Heart right ventricle (tissue), 16 donors: ENCODE measurements around the gene BAG5. TPM values are rescaled to one million over a fixed set of nuclear protein-coding genes. Genes with fewer than 3 reads are reported as not detected.

Experiments used
- ATAC-seq, 8 donors: fragments of 200-7000 bp; cut with Tn5 transposase; one replicate each; pipeline ENCODE4 v1.9.1; 2020; ENCODE audit warnings: mild to moderate bottlenecking in 8 of 8, moderate library complexity in 8 of 8, moderate number of reproducible peaks in 1 of 8
- DNase-seq, 2 donors: peaks; one replicate each; pipeline ENCODE4 v3.0.0-alpha.2; 2020
- H3K27ac ChIP-seq, 10 donors: fragments of 200-600 bp; sonication (generic) in 2 of 10; one replicate each; pipeline versions ENCODE4 v1.5.0 to v1.8.0; 2020 to 2022; ENCODE audit warnings: mild to moderate bottlenecking in 3 of 10
- H3K27me3 ChIP-seq, 7 donors: fragments of 200-600 bp; one replicate each; pipeline ENCODE4 v1.8.0; 2021 to 2022; ENCODE audit warnings: mild to moderate bottlenecking in 2 of 7
- H3K36me3 ChIP-seq, 9 donors: fragments of 200-600 bp; sonication (generic) in 1 of 9; one replicate each; pipeline versions ENCODE4 v1.5.0 to v1.8.0; 2020 to 2022; ENCODE audit warnings: mild to moderate bottlenecking in 2 of 9
- H3K4me1 ChIP-seq, 9 donors: fragments of 200-600 bp; sonication (generic) in 1 of 9; one replicate each; pipeline versions ENCODE4 v1.5.0 to v1.8.0; 2020 to 2022; ENCODE audit warnings: mild to moderate bottlenecking in 4 of 9
- H3K4me3 ChIP-seq, 10 donors: fragments of 200-600 bp; sonication (generic) in 2 of 10; one replicate each; pipeline versions ENCODE4 v1.5.0 to v1.8.0; 2020 to 2022; ENCODE audit warnings: mild to moderate bottlenecking in 7 of 10, moderate library complexity in 2 of 10
- H3K9me3 ChIP-seq, 11 donors: fragments of 200-600 bp in 10 of 11; sonication (generic) in 2 of 11; one replicate each; pipeline versions ENCODE4 v1.5.0 to v1.8.0; 2013 to 2022; ENCODE audit warnings: mild to moderate bottlenecking in 2 of 11, control low read depth in 1 of 11, moderate library complexity in 1 of 11
- WGBS, 2 donors: extraction: QIAGEN DNeasy Blood & Tissue Kit; methylation state at CpG; one replicate each; pipeline ENCODE4 v1.1.7; 2013; ENCODE audit warnings: inconsistent platforms in 1 of 2; 5-methylcytosine and 5-hydroxymethylcytosine counted together
- intact Hi-C, 10 donors: fragments of 100-400 bp; cut with DNase I; formaldehyde crosslinking; loops; one replicate each; pipeline versions ENCODE4 v1.11.1 to v1.14.2; 2022
- polyA plus RNA-seq, 2 donors: library from polyadenylated mRNA; stranded (reverse); fragments of 200-250 nt; gene quantifications; one replicate each; pipeline ENCODE4 v1.2.3, GENCODE V29; 2013
- total RNA-seq, 10 donors: library from RNA; stranded (reverse); fragmentation: NEBNext Ultra II Directional in 3 of 10; extraction: Animal tissue kit (Norgen Biotek cat#: 25700) in 3 of 10; gene quantifications; one replicate each; pipeline versions ENCODE4 v1.2.1 to v1.2.4, GENCODE V29; 2021 to 2023
- TF ChIP-seq, protein P1 (sequence below), 9 donors: fragments of 200-600 bp; sonication (generic) in 2 of 9; IDR thresholded peaks; one replicate each; pipeline versions ENCODE4 v1.5.0 to v1.8.0; 2021 to 2022; ENCODE audit warnings: antibody characterized with exemption in 9 of 9, mild to moderate bottlenecking in 5 of 9, moderate library complexity in 1 of 9
- donor health status: Arrhythmogenic right ventricular cardiomyopathy.
- donor health status: ischemic (EF 13 %, LVEDD 7.1; RV severe dilation, severe dysfunction).
- donor health status: healthy with polysubstance abuse.
- donor health status: DM: no; HTN: yes; CAD: no.
- donor health status: DM: no; HTN: no; CAD: no.
- donor health status: ischemic (EF 25% LVEDD 6.9; RV normal size, moderate dysfunction).
- donor health status: ischemic (EF 25% LVEDD 5.7; RV mildly dilated, moderate dysfunction).
- donor health status: healthy.
- donor health status: DM: yes; HTN: yes; CAD: no.
- donor health status: Ischemic cardiomyopathy.
- donor health status: ischemic (EF 35%, LVEDD 5.7; RV mildly dilated, moderate dysfunction).
- donor health status: nonischemic (EF 11% LVEDD 7.7; RV severe dilation, severe dysfunction).
- donor health status: DM: yes; HTN: yes; CAD: no.
- donor health status: PGD.
- donor health status: ischemic (EF 29% LVEDD 5.4; RV normal size, mild dysfunction).
- donor health status: nonischemic (EF 23%, LVEDD 6.1; RV moderate dilation, normal function).

Gene BAG5
- total and polyA plus RNA-seq, 12 donors = 5.0 to 19.7 (median 15.7) TPM

DNA sequence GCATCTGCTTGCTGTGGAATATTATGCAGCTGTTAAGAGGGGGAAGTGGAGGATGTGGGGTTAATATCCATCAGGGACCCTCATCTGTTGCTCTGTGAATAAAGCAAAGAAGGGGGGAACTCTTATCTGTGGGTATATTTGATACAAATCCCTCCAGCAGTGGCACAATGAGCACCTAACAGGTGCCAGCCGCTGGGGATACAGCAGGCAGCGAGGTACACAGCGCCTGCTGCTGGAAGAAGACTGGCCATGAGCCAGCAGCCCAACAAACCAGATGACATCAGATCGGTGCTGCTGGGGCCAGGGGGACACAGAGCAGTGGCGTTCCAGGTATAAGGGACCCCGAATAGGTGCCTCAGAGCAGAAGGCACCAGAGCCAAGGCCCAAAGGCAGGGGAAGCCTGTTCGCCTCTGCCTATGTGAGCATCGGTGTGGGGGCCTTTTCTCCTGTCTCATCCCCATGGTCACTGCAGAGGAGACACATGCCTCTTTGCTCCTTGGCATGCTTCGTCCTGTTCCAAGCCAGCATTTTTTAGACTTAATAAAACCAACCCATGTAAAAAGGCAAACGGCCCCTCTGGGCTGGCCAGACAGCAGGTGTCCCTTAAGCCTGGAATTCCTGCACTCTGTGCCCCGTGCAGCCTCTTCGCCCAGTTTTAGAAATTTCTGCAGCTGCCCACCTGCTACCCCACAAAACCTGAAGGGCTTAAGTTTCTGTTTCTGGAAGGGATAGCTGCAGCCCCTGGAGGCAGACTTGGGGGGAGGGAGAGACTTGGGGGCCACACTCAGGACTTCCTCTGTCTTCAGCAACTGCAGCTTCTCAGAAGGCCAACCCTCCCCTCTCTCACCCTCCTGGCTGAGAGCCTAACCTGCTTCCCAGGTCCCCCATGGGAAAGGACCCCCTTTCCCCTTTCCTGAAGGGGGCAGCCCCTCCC is 38.2 kb downstream of the BAG5 start:
- no peak for DNase-seq

DNA sequence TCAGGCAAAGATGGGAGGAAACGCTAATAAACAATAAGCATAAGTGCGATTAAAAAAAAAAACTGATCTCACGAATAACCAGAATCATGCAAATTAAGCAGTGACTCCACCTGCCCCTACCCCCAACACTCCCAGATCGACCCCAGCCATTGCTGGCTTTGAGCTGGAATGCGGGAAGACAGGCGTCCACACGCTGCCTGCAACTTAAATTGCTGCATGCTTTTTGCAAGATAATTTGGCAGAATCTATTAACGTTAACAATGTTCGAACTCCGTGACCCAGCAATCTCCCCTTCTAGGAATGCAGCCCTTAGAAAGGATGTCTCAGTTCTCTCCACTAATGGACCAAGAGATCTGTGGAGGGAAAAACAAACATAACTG is 38.9 kb downstream of the BAG5 start:
- intact Hi-C loops = no loop called here
- H3K4me1 ChIP-seq = peaks cover 27 to 84% (median 69%) of the 10 kb centered on the region in 9 donors
- H3K36me3 ChIP-seq = no peaks in the 10 kb centered on the region
- no peaks in the 10 kb centered on the region for H3K9me3 ChIP-seq
- ATAC-seq = no peak
- peak overlapping the region in 1 of 10 donors; percentile 59 for H3K4me3 ChIP-seq
- H3K27me3 ChIP-seq = peaks cover 0 to 42% (median 0%) of the 10 kb centered on the region in 7 donors
- TF ChIP-seq, protein P1, sequence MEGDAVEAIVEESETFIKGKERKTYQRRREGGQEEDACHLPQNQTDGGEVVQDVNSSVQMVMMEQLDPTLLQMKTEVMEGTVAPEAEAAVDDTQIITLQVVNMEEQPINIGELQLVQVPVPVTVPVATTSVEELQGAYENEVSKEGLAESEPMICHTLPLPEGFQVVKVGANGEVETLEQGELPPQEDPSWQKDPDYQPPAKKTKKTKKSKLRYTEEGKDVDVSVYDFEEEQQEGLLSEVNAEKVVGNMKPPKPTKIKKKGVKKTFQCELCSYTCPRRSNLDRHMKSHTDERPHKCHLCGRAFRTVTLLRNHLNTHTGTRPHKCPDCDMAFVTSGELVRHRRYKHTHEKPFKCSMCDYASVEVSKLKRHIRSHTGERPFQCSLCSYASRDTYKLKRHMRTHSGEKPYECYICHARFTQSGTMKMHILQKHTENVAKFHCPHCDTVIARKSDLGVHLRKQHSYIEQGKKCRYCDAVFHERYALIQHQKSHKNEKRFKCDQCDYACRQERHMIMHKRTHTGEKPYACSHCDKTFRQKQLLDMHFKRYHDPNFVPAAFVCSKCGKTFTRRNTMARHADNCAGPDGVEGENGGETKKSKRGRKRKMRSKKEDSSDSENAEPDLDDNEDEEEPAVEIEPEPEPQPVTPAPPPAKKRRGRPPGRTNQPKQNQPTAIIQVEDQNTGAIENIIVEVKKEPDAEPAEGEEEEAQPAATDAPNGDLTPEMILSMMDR (IDR thresholded peaks at IDR 0.05) = no peak
- peak overlapping the region in 1 of 10 donors; percentile 82 for H3K27ac ChIP-seq
- no peak for DNase-seq
- 45 to 46% methylated on average over 10 of the region's 10 CpGs for WGBS, 2 donors

More for the DNA sequence above, 38.2 kb downstream of the BAG5 start:
- H3K27ac ChIP-seq = peak overlapping the region in 2 of 10 donors; percentile 22 to 82
- ATAC-seq = no peak
- H3K36me3 ChIP-seq = no peaks in the 10 kb centered on the region
- H3K4me1 ChIP-seq = peaks cover 20 to 79% (median 64%) of the 10 kb centered on the region in 9 donors
- TF ChIP-seq, protein P1 (IDR thresholded peaks at IDR 0.05) = no peak
- intact Hi-C loops = no loop called here
- 77 to 82% methylated on average over 12 of the region's 12 CpGs for WGBS, 2 donors
- H3K4me3 ChIP-seq = no peak overlapping the region
- peaks cover 0 to 42% (median 0%) of the 10 kb centered on the region in 7 donors for H3K27me3 ChIP-seq
- no peaks in the 10 kb centered on the region for H3K9me3 ChIP-seq

DNA sequence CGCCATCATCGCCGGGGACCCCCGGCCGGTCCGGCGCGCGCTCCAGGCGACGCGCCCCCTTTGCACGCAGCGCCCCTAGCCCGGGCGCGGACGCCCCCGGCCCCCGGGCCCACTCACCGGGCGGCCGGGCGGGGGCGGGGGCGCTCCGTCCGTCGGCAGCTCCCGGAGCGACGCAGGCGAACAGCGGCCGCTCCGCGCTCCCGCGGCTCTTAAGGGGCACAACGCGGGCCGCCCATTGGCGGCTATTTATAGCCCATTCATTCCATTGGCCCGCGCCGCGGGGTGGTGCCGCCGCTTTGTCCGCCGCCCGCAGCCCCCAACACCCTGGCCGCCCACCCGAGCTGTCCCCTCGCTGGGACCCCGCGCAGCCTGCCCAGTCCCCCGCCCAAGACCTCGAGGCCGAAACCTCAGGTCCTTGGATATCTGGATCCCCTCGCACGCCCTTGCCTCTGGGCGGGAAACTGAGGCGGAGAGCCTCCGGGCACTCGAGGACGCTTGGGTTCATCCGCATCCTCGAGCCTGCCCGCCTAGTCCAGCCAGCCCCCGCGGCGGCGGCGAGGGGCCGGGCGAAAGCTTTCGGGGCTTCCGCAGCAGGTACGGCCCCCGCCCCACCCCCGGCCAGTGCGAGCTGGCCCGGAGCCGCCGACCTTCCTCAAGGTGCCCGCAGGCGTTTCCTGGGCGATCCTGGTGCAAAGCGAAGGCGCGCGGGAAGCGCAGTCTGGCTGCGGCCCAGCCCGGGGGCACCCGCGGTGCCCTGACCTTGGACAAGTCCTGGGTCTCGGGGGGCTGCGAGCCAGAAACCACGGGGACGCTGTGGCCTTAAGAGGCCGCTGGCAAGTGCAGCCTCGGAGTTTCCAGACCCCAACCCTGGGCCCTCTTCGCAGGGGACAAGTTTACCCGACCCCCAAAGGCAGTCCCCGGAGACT is 39.5 kb downstream of the BAG5 start, which contains the start of gene CKB:
Gene CKB, minus strand, starts transcription at position 182 of the 926 bp plus-strand sequence. CDS start 337 bp downstream, outside the sequence.
- peak; percentile 59 to 80 for DNase-seq
- H3K27ac ChIP-seq = peak within 1 kb of the TSS; percentile 50 to 87 (median 74)
- ATAC-seq = peak in 6 of 8 donors; percentile 6 to 43 (median 24)
- intact Hi-C loops = no loop called here
- H3K9me3 ChIP-seq = no peaks in the 10 kb centered on the region
- H3K36me3 ChIP-seq = no peaks in the 10 kb centered on the region
- peaks cover 0 to 42% (median 0%) of the 10 kb centered on the region in 7 donors for H3K27me3 ChIP-seq
- TF ChIP-seq, protein P1 (IDR thresholded peaks at IDR 0.05) = no peak
- H3K4me1 ChIP-seq = peaks cover 31 to 84% (median 69%) of the 10 kb centered on the region in 9 donors
- H3K4me3 ChIP-seq = peak within 1 kb of the TSS; percentile 48 to 63 (median 60)
- 3% methylated on average over 71 to 107 of the region's 107 CpGs for WGBS, 2 donors
